Activated CD4-positive, alpha-beta T cell treated with anti-CD3 and anti-CD28 coated beads for 24 hours (primary cell): ENCODE data around the gene ASPHD1.
A peak's percentile ranks its signal among the peaks of the same experiment; 100 is the strongest.
"Not testable (repeated sequence)": the region's sequence is repeated elsewhere in the genome, so short reads cannot be mapped to it uniquely, and the experiment has no call there.

Experiments
- DNase-seq, 2 donors: peaks; one replicate each; pipeline ENCODE4 v3.0.0-alpha.2; 2020; ENCODE audit warnings: low read depth in 2 of 2

Gene ASPHD1

GRCh38 chr16:29877266-29877961 lies 22.9 kb upstream of the ASPHD1 start:
- peak in 1 of 2 donors; percentile 54 for DNase-seq

DNA sequence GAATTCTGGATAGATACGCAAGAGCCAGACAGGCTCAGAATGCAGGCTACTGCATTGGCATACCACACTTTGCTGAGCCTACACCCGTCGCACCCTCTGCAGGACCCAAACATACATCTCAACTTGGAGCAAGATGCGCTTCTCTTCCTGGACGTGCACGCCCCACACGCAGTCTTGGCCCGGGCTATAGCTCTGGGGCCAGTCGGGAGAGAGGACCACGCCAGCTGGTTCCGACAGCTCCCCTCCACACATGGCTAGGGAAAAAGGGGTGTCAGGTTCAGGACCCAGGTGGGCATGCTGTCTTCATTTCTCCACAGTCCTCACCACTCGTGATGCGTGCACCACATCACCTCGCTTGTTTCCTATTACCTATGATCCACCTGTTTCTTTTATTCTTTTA lies 22.1 kb upstream of the ASPHD1 start:
- DNase-seq = no peak

DNA sequence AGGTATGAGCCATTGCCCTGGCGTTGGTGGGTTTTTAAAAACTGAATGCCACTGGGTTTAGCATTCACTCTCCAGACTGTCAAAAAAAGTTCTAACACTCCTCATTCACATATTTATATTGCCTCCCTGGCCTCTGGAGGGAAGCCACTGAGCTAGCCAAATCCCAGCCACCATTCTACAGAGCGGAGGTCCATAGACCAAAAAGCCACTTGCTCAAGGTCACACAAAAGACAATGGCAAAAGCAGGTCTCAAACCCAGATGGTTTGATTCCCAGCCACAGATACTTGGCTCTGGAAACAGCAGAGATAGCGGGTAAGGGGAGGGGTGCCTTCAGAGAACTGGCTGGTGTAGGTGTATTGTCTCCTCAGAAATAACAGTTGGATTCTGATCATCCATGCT lies 19.2 kb upstream of the ASPHD1 start:
- DNase-seq = no peak

GRCh38 chr16:29883987-29884386 lies 16.3 kb upstream of the ASPHD1 start:
- DNase-seq = no peak

- DNase-seq = not testable (repeated sequence)
These were observed 10.9 kb upstream of the ASPHD1 start for GRCh38 chr16:29889372-29889771.

GRCh38 chr16:29891525-29892457 lies 8.5 kb upstream of the ASPHD1 start:
- no peak for DNase-seq

DNA sequence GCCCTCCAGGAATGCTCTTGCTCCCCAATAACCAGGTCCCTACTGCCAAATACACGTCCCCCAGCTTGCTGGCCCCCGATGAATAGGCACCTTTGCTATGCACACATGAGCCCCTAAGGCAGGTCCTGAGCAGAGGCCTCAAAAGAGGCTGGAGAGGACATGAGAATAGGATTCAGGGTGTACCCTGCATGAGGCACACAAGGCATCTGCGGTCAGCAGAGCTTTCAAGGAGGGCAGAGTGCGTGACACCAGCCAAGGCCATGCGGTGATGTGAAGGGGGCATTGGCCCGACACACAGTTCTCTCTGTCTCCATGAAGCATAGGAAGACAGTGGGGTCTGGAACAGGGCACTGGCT lies 7.9 kb upstream of the ASPHD1 start:
- DNase-seq = no peak

- DNase-seq = no peak
These were observed 6.7 kb upstream of the ASPHD1 start for GRCh38 chr16:29893553-29893952.

- DNase-seq = no peak
These were observed 5.9 kb upstream of the ASPHD1 start for GRCh38 chr16:29894352-29894751.

- DNase-seq = no peak
These were observed 3.4 kb upstream of the ASPHD1 start for GRCh38 chr16:29896841-29897240.

DNA sequence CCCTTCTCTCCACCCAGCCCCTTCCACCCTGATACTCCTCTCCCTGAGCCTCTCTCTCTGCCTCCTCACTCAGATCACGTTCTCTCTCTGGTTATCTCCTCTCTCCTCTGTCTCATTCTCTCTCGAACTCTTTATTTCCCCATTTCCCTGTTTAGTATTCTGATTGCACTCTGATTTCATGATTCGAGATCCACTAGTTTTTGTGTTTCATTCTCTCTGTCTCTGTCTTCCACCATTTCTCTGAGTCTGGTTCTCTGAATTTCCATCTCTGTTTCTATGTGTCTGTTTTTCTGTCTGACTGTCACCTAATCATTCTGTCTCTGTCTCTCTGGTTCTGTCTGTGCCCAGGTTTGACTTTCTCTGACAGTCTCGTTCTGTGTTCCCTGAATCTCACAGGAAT lies 3.0 kb upstream of the ASPHD1 start:
- DNase-seq = no peak

GRCh38 chr16:29898135-29898803 lies 2.0 kb upstream of the ASPHD1 start:
- DNase-seq = no peak

GRCh38 chr16:29898804-29899515 lies 1.3 kb upstream of the ASPHD1 start:
- no peak for DNase-seq

DNA sequence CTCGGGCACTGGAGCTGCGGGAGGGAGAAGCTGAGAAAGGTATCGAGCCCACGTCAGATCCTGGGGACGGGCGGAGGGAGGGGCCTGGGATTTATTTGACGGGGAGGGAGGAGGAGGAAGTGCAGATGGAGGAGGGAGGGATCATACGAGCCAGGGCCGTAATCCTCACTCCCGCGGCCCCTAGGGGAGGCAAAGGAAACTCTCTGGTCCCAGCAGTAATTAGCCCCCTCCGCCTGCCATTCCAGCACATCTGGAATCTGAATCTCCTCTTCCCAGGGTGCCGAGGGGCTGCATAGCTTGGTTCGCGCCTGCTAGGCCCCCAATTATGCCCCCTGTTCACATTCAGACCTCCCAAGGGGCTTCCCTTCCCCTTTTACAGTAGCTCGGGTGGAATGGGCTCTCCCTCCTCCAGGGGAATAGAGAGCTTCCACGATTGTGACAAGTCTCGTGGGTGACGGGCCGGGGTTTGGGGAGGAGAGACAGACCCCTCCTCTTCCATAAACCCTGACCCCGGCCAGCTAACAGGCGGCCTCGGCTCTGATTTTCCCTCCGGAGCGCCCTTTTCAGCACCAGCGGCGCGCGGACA lies 679 bp upstream of the ASPHD1 start, which contains the start of gene SEZ6L2:
SEZ6L2 (minus strand) TSS at position 35 of the 586 bp plus-strand sequence. CDS start 531 bp downstream, outside the sequence.
- peak; percentile 69 to 70 for DNase-seq

DNA sequence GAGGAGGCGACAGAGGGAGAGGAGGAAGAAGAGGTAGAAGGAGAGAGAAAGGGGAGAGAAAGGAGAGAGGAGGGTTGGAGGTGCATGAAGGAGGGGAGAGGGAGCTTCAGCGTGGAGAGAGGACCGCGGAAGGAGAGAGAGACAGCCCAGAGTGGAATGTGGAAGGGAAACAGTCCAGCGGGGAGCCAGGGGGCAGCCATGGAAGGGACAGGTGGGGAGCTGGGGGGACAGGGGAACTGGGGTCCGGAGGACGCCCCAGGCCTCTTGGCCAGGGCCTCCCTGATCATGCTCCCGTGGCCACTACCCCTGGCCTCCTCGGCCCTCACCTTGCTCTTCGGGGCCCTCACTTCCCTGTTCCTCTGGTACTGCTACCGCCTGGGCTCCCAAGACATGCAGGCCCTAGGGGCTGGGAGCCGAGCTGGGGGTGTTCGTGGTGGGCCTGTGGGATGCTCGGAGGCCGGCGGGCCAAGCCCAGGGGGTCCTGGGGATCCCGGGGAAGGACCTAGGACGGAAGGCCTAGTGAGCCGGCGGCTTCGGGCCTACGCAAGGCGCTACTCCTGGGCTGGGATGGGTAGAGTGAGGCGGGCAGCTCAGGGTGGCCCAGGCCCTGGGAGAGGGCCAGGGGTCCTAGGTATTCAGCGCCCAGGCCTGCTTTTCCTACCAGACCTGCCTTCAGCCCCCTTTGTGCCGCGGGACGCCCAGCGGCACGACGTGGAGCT lies 759 bp downstream of the ASPHD1 start:
- no peak for DNase-seq

- DNase-seq = no peak
These were observed 1.3 kb downstream of the ASPHD1 start for GRCh38 chr16:29901607-29901945.

DNA sequence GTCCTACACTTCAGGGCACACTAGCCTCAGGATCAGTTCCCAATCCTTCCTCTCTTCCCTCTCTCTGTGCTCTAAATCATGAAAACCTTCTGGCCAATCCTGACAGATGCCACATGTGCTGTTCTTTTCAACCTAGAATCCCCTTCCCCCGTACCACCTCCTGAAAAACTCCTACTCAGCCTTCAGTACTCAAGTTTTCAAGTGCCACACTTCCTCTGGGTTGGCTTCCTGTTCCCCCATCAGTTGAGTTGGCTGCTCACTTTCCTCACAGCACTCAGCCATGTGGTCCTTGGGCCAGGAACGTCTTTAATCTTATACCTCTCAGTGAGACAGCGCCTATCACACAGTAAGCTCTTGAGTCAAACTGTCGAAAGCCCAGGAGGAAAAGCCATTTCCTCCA lies 3.3 kb downstream of the ASPHD1 start:
- DNase-seq = no peak

- DNase-seq = no peak
These were observed 4.7 kb downstream of the ASPHD1 start for GRCh38 chr16:29904947-29905346.

GRCh38 chr16:29905668-29906067 lies 5.4 kb downstream of the ASPHD1 start:
- no peak for DNase-seq

DNA sequence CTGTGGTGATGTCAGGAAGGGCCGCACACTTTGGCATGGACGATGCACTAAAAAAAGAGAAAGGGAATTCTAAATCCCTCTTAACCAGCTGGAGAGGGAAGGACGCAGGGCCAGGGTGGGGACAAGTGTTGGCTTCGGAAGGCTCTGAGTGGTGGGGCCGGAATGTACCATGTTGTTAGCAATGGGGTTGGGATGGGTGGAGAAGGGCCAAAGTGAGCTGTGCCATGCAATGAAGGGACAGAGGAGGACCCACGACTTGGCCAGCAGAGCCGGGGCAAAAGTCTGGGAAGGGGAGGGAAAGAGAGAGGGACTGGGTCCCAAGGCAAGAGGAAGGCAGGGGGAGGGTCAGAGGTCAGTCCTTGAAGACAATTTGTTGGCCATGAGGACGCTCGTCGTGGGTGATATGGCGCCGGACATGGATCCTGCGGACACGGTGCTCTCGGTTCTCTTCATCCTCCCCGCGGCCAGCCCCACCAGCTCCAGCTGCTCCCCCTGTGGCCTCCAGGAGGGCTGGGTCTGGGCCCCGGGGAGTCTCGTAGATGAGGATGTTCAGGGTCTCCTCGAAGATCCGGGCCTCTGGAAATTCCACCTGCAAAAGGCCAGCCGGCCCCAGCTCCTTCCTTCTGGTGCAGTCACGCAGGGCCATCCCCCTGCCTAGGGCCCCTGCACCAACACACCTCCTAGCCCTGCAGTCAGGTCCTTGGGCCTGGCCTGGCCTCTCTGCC lies 6.4 kb downstream of the ASPHD1 start:
- DNase-seq = no peak
